Liver (tissue), 3 donors: Measurements from ENCODE around the gene ZNF827.

Source experiments
- FOXA1 ChIP-seq: IDR thresholded peaks from 2 replicates; pipeline ENCODE4 v1.6.1; 2016; ENCODE audit warnings: antibody characterized with exemption
- REST ChIP-seq: IDR thresholded peaks from 2 replicates; pipeline ENCODE4 v1.6.1; 2016; ENCODE audit warnings: antibody characterized with exemption, mild to moderate bottlenecking
- TAF1 ChIP-seq: conservative IDR thresholded peaks from 2 replicates; pipeline ENCODE4 v1.6.1; 2016; ENCODE audit warnings: antibody characterized with exemption, mild to moderate bottlenecking
- ZBTB33 ChIP-seq: IDR thresholded peaks from 2 replicates; pipeline ENCODE4 v1.6.1; 2016; ENCODE audit warnings: antibody characterized with exemption
- TF ChIP-seq, protein P1 (sequence below): fragments of 150-350 bp; IDR thresholded peaks from 2 replicates; pipeline ENCODE4 v1.5.1; 2017; ENCODE audit warnings: improper control_type of control experiment, low read depth, low read length; ENCODE audit not compliant: missing input control
- TF ChIP-seq, protein P2 (sequence below): IDR thresholded peaks from 2 replicates; pipeline ENCODE4 v1.6.1; 2016; ENCODE audit warnings: antibody characterized with exemption
- donor health status: healthy.
- donor health status: healthy.

GRCh38 chr4:145930592-145930991 lies 8.0 kb downstream of the ZNF827 start:
- no peak for TF ChIP-seq FOXA1
- TF ChIP-seq, protein P1, sequence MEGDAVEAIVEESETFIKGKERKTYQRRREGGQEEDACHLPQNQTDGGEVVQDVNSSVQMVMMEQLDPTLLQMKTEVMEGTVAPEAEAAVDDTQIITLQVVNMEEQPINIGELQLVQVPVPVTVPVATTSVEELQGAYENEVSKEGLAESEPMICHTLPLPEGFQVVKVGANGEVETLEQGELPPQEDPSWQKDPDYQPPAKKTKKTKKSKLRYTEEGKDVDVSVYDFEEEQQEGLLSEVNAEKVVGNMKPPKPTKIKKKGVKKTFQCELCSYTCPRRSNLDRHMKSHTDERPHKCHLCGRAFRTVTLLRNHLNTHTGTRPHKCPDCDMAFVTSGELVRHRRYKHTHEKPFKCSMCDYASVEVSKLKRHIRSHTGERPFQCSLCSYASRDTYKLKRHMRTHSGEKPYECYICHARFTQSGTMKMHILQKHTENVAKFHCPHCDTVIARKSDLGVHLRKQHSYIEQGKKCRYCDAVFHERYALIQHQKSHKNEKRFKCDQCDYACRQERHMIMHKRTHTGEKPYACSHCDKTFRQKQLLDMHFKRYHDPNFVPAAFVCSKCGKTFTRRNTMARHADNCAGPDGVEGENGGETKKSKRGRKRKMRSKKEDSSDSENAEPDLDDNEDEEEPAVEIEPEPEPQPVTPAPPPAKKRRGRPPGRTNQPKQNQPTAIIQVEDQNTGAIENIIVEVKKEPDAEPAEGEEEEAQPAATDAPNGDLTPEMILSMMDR: no peak
- TF ChIP-seq REST: no peak
- TF ChIP-seq ZBTB33: no peak
- TF ChIP-seq, protein P2, sequence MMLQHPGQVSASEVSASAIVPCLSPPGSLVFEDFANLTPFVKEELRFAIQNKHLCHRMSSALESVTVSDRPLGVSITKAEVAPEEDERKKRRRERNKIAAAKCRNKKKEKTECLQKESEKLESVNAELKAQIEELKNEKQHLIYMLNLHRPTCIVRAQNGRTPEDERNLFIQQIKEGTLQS: no peak
- no peak for TF ChIP-seq TAF1
